AG04449 (cell line): ENCODE measurements around the gene GPR176.

Experiments
- CTCF ChIA-PET: fragments of 350-600 bp; formaldehyde crosslinking; extraction: SDS; loops from one replicate; lab custom pipeline; 2021; ENCODE audit warnings: antibody characterized with exemption; lab: Yijun Ruan, JAX
- POLR2A ChIA-PET: fragments of 400-600, 350-600 bp; formaldehyde crosslinking; extraction: SDS; loops from one replicate; lab custom pipeline; 2020; ENCODE audit warnings: antibody characterized with exemption, inconsistent platforms; lab: Yijun Ruan, JAX
- DNase-seq: peaks from one replicate; pipeline ENCODE4 v3.0.0-alpha.2; 2010; ENCODE audit warnings: low read depth, low spot score
- H3K4me3 ChIP-seq: 2 replicates; pipeline ENCODE4 v1.5.1; 2011; ENCODE audit warnings: low read depth, mild to moderate bottlenecking, control low read depth, low read length
- TF ChIP-seq, protein P1 (sequence below): IDR thresholded peaks from one replicate; pipeline ENCODE4 v1.5.1; 2011; ENCODE audit warnings: mild to moderate bottlenecking, moderate library complexity, low read length, control low read depth, inconsistent platforms; ENCODE audit not compliant: insufficient read depth; ENCODE audit errors: missing control alignments

Gene GPR176

DNA sequence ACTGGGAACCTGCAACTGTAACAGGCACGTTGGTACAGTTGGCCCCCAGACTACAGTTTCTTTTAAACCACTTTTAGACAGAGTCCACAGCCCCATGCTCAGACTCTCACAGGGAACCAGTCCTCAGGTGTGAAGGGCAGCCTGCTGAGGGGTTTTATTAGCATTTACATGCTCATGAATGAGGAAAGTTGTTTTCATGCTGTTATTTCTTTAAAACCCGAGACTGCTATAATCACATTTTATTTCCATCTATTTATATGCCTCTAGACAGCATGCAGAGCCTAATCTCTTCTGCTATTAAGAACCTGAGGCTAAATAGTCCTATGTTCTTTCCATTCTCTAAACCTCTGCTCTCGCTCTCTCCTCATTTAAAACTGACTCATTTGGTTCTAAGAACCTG lies 111.2 kb downstream of the GPR176 start:
- H3K4me3 ChIP-seq = no peak overlapping the region
- TF ChIP-seq, protein P1, sequence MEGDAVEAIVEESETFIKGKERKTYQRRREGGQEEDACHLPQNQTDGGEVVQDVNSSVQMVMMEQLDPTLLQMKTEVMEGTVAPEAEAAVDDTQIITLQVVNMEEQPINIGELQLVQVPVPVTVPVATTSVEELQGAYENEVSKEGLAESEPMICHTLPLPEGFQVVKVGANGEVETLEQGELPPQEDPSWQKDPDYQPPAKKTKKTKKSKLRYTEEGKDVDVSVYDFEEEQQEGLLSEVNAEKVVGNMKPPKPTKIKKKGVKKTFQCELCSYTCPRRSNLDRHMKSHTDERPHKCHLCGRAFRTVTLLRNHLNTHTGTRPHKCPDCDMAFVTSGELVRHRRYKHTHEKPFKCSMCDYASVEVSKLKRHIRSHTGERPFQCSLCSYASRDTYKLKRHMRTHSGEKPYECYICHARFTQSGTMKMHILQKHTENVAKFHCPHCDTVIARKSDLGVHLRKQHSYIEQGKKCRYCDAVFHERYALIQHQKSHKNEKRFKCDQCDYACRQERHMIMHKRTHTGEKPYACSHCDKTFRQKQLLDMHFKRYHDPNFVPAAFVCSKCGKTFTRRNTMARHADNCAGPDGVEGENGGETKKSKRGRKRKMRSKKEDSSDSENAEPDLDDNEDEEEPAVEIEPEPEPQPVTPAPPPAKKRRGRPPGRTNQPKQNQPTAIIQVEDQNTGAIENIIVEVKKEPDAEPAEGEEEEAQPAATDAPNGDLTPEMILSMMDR = no peak
- ChIA-PET CTCF (no interaction called here), POLR2A (no interaction called here)
- no peak for DNase-seq

DNA sequence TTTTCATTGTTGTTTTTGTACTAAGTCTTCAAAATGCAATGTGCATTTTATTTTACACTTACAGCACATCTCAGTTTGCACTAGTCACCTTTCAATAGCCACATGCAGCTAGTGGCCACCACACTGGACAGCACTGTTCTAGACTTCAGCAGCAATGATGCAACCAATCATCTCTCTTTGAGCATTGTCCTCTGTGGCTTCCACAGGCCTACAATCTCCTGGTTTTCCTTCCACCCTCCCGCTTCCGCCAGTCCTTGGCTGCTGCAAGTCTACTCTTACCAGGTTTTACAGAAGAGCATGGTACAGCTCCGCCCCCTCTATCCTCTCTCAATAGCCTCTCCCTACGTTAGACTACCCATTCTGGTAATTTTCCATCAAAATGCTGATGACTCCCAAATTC lies 112.3 kb downstream of the GPR176 start:
- ChIA-PET POLR2A (no interaction called here), CTCF (no interaction called here)
- DNase-seq = no peak
- no peak overlapping the region for H3K4me3 ChIP-seq
- TF ChIP-seq, protein P1 = no peak

DNA sequence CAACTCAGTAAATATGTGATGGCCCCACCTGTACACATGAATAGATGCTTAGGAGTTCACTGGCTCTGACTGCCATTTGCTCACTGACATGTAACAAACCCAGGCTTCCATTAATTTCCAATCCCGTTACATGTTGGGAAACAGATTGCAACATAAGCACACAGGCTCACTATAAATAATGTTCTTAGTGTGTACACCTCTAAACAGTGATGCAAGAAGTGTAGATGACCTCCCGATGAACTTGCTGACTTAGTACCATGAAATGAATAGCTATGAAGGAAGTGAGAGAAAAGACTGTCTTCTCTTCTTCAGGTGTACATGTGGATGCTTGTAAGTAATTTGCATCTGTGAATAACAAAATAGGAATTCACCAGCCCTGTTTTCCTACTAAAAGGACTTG lies 116.0 kb downstream of the GPR176 start:
- DNase-seq = no peak
- TF ChIP-seq, protein P1 = no peak
- H3K4me3 ChIP-seq = no peak overlapping the region
- CTCF ChIA-PET = no interaction called here
- POLR2A ChIA-PET = no interaction called here

DNA sequence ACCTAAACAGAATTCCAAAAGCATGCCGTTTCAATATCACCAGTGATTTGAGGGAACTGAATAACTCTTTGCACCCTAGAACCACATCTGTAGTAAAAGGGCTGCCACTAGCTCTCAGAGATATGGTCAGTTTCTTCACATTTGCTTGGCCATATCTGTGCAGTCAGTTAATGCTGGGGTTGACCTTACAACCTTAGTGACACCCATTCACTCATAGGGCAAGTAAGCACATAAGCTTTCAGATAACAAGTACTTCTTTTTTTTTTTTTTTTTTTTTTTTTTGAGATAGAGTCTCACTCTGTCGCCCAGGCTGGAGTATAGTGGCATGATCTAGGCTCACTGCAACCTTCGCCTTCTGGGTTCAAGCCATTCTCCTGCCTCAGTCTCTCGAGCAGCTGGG lies 117.0 kb downstream of the GPR176 start:
- no peak overlapping the region for H3K4me3 ChIP-seq
- CTCF ChIA-PET = interaction anchor here (0.7 to 1.5 kb wide), 5 partner anchors 9 to 100 kb away, joined by 3 to 4 read pairs (median 3); no protein-coding TSS in a partner anchor
- POLR2A ChIA-PET = no interaction called here
- TF ChIP-seq, protein P1 = no peak
- DNase-seq = no peak

DNA sequence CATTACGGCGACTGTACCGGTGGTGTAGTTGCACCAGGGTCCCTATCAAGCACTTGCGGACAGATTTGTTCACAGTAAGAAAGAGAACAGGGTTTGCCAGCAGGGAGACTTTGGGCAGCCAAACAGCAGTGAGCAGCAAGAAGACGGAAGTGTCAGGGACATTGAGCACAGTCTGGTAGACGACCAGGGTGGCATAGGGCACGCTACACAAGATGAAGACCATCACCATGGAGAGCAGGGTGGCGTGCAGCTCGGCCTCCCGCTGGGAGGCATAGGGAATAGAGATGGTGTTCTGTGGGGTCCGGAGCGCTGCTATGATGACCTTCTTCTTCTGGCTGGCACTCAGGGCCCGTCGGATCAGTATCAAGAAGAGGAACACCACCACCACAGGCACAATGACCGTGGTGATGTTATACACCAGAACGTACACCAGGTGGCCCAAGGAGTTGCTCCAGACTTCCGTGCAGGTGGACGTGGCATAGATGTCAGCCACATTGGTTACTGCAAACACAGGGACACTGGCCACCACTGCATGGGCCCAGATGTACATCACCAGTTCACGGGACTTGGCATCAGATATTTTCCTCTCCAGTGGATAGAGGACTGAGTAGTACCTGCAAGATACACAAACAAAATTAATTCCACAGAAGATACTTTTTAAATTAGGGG lies 118.3 kb downstream of the GPR176 start:
- CTCF ChIA-PET = interaction anchor here (1.1 to 6.1 kb wide), 4 partner anchors 7 to 175 kb away, joined by 3 to 32 read pairs (median 5); no protein-coding TSS in a partner anchor
- no peak overlapping the region for H3K4me3 ChIP-seq
- TF ChIP-seq, protein P1 = peak; percentile 36
- no peak for DNase-seq
- POLR2A ChIA-PET = no interaction called here

DNA sequence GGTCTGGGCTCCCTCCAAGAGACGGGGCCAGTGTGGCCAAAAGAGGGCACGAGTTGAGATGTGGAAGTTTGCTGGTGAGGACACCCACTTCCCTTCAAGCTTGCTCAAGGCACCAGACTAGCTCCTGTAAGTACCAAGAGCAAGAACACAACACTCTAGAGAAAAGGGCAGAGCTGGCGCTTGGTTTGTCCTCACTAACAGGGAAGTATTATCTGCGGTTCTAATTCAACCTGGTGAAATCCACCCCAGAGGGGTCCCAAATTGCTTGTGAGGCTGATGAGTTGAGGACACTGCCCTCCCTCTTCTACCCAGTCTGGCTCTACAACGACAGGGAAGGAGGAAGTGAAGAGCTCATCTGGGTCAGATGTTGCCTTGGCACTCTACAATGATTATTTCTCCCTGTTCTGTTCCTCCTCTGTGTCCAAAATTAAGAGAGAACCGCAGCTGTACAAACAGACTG lies 120.5 kb downstream of the GPR176 start:
- TF ChIP-seq, protein P1 = no peak
- H3K4me3 ChIP-seq = no peak overlapping the region
- DNase-seq = no peak
- ChIA-PET CTCF (interaction anchor here (1.0 to 6.1 kb wide), 4 partner anchors 11 to 177 kb away, joined by 3 to 32 read pairs (median 4); no protein-coding TSS in a partner anchor), POLR2A (no interaction called here)
